Kidney (tissue), 14 donors: ENCODE results near the gene TEX264. TPM values are rescaled to one million over a fixed set of nuclear protein-coding genes. Genes with fewer than 3 reads are reported as not detected.
"Not testable (repeated sequence)": the region's sequence is repeated elsewhere in the genome, so short reads cannot be mapped to it uniquely, and the experiment has no call there.

ENCODE experiments used
- DNase-seq, 5 donors: peaks; one replicate each; pipeline ENCODE4 v3.0.0-alpha.2; 2013 to 2020
- FAIRE-seq: peaks from 2 replicates; lab custom pipeline; 2012; peaks lifted over from hg19 to GRCh38; lab: Jason Lieb, UNC
- H3K27ac ChIP-seq, 2 donors: one replicate each; pipeline ENCODE4 v1.7.0; 2013; ENCODE audit warnings: low read depth in 2 of 2, low read length in 2 of 2, inconsistent platforms in 1 of 2
- H3K27me3 ChIP-seq: one replicate; pipeline ENCODE4 v1.7.1; 2013; ENCODE audit warnings: low read length, inconsistent platforms; ENCODE audit not compliant: control insufficient read depth, insufficient read depth
- H3K36me3 ChIP-seq, 3 donors: one replicate each; pipeline versions ENCODE4 v1.7.0 to v1.7.1; 2013; ENCODE audit warnings: low read length in 3 of 3, control low read depth in 1 of 3, inconsistent platforms in 1 of 3; ENCODE audit not compliant: insufficient read depth in 3 of 3, control insufficient read depth in 2 of 3
- H3K4me1 ChIP-seq, 3 donors: one replicate each; pipeline versions ENCODE4 v1.7.0 to v1.7.1; 2013; ENCODE audit warnings: low read length in 3 of 3, inconsistent platforms in 1 of 3, low read depth in 1 of 3; ENCODE audit not compliant: control insufficient read depth in 2 of 3, insufficient read depth in 2 of 3
- H3K4me3 ChIP-seq, 3 donors: one replicate each; pipeline versions ENCODE4 v1.7.0 to v1.8.1; 2013; ENCODE audit warnings: low read length in 3 of 3, control low read depth in 1 of 3, inconsistent platforms in 1 of 3
- H3K9ac ChIP-seq, 3 donors: one replicate each; pipeline versions ENCODE4 v1.7.0 to v1.7.1; 2013; ENCODE audit warnings: low read length in 3 of 3, control low read depth in 1 of 3, inconsistent platforms in 1 of 3
- H3K9me3 ChIP-seq, 3 donors: one replicate each; pipeline versions ENCODE4 v1.7.0 to v1.7.1; 2013; ENCODE audit warnings: low read length in 3 of 3, control low read depth in 1 of 3, inconsistent platforms in 1 of 3; ENCODE audit not compliant: control insufficient read depth in 2 of 3, insufficient read depth in 1 of 3
- intact Hi-C: fragments of 100-400 bp; cut with DNase I; formaldehyde crosslinking; loops from one replicate; pipeline ENCODE4 v1.11.1; 2022
- polyA plus RNA-seq: library from polyadenylated mRNA; stranded (reverse); fragments of 350-450 nt; fragmentation: Illumina TruSeq; extraction: RNeasy Lipid Tissue Mini Kit (QIAGEN cat#74804); gene quantifications from one replicate; pipeline ENCODE4 v1.2.3, GENCODE V29; 2014; ENCODE audit warnings: low read depth, low replicate concordance; ENCODE audit not compliant: insufficient read depth
- total RNA-seq: library from RNA; stranded (reverse); fragmentation: NEBNext Ultra II Directional; extraction: Animal tissue kit (Norgen Biotek cat#: 25700); gene quantifications from one replicate; pipeline ENCODE4 v1.2.1, GENCODE V29; 2021
- TF ChIP-seq, protein P1 (sequence below): IDR thresholded peaks from 3 replicates; pipeline ENCODE4 v1.5.1; 2012; ENCODE audit warnings: mild to moderate bottlenecking, moderate library complexity, borderline replicate concordance; ENCODE audit not compliant: insufficient read depth; ENCODE audit errors: extremely low read depth
- donor health status: control.
- donor health status: control.
- donor health status: control.
- donor health status: control.
- donor health status: control.
- donor health status: DM: yes; HTN: yes; CAD: no.
- donor health status: Normal renal cell carcinoma (clear cell type).

Gene TEX264
- total and polyA plus RNA-seq, 2 donors from 2014 or later = 68.0 to 208 TPM

DNA sequence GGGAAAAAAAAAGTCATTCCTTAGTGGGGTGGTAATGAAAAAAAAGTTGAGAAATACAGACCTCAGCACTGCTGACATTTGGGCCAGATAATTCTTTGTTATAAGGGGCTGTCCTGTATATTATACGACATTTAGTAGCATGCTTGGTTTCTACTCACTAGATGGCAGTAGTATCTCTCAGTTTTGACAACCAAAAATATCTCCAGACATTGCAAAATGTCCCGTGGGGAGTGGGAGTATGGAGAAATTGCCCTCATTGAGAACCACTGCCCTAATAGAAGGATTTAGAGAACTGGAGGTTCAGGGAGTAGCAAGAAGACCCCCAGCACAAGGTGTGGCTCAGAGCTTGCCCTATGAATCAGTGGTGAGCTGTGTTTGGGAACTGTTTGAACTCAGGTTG, 28.6 kb upstream of the TEX264 start:
- Histone ChIP-seq H3K36me3 (peaks cover 16 to 82% (median 65%) of the 10 kb centered on the region in 3 donors), H3K9me3 (no peaks in the 10 kb centered on the region), H3K27ac (no peak overlapping the region), H3K9ac (no peak overlapping the region), H3K4me1 (no peaks in the 10 kb centered on the region), H3K4me3 (no peak overlapping the region), H3K27me3 (no peaks in the 10 kb centered on the region)
- DNase-seq (peak in 1 of 5 donors; percentile 6), FAIRE-seq (no peak)
- TF ChIP-seq, protein P1, sequence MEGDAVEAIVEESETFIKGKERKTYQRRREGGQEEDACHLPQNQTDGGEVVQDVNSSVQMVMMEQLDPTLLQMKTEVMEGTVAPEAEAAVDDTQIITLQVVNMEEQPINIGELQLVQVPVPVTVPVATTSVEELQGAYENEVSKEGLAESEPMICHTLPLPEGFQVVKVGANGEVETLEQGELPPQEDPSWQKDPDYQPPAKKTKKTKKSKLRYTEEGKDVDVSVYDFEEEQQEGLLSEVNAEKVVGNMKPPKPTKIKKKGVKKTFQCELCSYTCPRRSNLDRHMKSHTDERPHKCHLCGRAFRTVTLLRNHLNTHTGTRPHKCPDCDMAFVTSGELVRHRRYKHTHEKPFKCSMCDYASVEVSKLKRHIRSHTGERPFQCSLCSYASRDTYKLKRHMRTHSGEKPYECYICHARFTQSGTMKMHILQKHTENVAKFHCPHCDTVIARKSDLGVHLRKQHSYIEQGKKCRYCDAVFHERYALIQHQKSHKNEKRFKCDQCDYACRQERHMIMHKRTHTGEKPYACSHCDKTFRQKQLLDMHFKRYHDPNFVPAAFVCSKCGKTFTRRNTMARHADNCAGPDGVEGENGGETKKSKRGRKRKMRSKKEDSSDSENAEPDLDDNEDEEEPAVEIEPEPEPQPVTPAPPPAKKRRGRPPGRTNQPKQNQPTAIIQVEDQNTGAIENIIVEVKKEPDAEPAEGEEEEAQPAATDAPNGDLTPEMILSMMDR = no peak
- intact Hi-C loops = no loop called here

DNA sequence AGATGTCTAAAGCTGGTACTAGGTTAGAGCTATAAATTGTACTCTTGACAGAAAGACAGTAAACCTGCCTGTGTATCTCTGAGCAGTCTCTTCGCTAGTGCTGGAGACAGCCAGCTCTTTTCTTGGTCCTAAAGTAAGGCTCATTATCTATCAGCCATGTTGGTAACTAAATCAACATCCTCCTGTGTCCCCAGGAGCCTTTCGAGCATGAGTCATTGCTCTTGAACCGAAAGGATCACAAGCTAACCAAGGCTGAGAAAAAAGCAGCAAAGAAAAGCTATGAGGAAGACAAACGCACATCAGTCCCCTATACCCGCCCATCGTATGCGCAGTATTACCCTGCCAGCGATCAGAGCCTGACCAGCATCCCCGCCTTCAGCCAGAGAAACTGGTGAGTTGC, 25.0 kb upstream of the TEX264 start:
- Histone ChIP-seq H3K4me3 (no peak overlapping the region), H3K4me1 (no peaks in the 10 kb centered on the region), H3K27ac (no peak overlapping the region), H3K36me3 (peaks cover 8 to 56% (median 42%) of the 10 kb centered on the region in 3 donors), H3K9me3 (no peaks in the 10 kb centered on the region), H3K9ac (no peak overlapping the region), H3K27me3 (no peaks in the 10 kb centered on the region)
- TF ChIP-seq, protein P1 = no peak
- no peak for DNase-seq
- intact Hi-C loops = no loop called here
- FAIRE-seq = no peak

DNA sequence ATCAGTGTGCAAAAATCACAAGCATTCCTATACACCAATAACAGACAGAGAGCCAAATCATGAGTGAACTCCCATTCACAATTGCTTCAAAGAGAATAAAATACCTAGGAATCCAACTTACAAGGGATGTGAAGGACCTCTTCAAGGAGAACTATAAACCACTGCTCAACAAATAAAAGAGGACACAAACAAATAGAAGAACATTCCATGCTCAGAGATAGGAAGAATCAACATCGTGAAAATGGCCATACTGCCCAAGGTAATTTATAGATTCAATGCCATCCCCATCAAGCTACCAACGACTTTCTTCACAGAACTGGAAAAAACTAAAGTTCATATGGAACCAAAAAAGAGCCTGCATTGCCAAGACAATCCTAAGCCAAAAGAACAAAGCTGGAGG, 18.9 kb upstream of the TEX264 start:
- H3K27ac ChIP-seq, DNase-seq, H3K27me3 ChIP-seq, FAIRE-seq, H3K4me3 ChIP-seq, H3K4me1 ChIP-seq, H3K9ac ChIP-seq, H3K9me3 ChIP-seq, intact Hi-C loops: not testable (repeated sequence)
- H3K36me3 ChIP-seq = peaks cover 2 to 17% (median 10%) of the 10 kb centered on the region in 3 donors

DNA sequence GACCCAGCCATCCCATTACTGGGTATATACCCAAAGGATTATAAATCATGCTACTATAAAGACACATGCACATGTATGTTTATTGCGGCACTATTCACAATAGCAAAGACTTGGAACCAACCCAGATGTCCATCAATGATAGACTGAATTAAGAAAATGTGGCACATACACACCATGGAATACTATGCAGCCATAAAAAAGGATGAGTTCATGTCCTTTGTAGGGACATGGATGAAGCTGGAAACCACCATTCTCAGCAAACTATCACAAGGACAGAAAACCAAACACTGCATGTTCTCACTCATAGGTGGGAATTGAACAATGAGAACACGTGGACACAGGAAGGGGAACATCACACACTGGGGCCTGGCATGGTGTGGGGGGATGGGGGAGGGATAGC, 17.6 kb upstream of the TEX264 start:
- DNase-seq, H3K9me3 ChIP-seq, intact Hi-C loops, H3K9ac ChIP-seq, H3K4me3 ChIP-seq, FAIRE-seq, H3K27me3 ChIP-seq, H3K4me1 ChIP-seq, H3K27ac ChIP-seq: not testable (repeated sequence)
- peaks cover 2 to 23% (median 13%) of the 10 kb centered on the region in 3 donors for H3K36me3 ChIP-seq
